Activated B cell treated with CpG ODN at 0.5 μM for 24 hours (primary cell): ENCODE results near the gene PLCB1. TPM values are rescaled to one million over a fixed set of nuclear protein-coding genes. Genes with fewer than 3 reads are reported as not detected.

ENCODE experiments used
- ATAC-seq: fragments of 200-7000 bp; cut with Tn5 transposase; one replicate; pipeline ENCODE4 v1.10.0; 2021; ENCODE audit warnings: low read depth, mild to moderate bottlenecking, moderate library complexity
- CTCF ChIA-PET: fragments of 350-600 bp; sonication (Branson Sonifier 250); formaldehyde crosslinking; loops from one replicate; lab custom pipeline; 2021; ENCODE audit warnings: antibody characterized with exemption; lab: Charles Lee
- POLR2A ChIA-PET: fragments of 350-600 bp; sonication (Branson Sonifier 250); formaldehyde crosslinking; loops from one replicate; lab custom pipeline; 2021; ENCODE audit warnings: antibody characterized with exemption; lab: Charles Lee
- DNase-seq: peaks from one replicate; pipeline ENCODE4 v3.0.0; 2022
- H3K27ac Mint-ChIP-seq: one replicate; pipeline ENCODE4 v1.8.0; 2020; ENCODE audit warnings: mixed read lengths
- H3K27me3 Mint-ChIP-seq: one replicate; pipeline ENCODE4 v1.8.0; 2021; ENCODE audit warnings: mixed read lengths
- H3K36me3 Mint-ChIP-seq: one replicate; pipeline ENCODE4 v1.8.0; 2021; ENCODE audit warnings: low read depth, mixed read lengths
- H3K4me1 Mint-ChIP-seq: one replicate; pipeline ENCODE4 v1.8.0; 2021; ENCODE audit warnings: mixed read lengths
- H3K4me3 Mint-ChIP-seq: one replicate; pipeline ENCODE4 v1.8.0; 2020; ENCODE audit warnings: mild to moderate bottlenecking, mixed read lengths
- H3K9me3 Mint-ChIP-seq: one replicate; pipeline ENCODE4 v1.8.0; 2020; ENCODE audit warnings: mixed read lengths
- intact Hi-C: fragments of 100-400 bp; cut with micrococcal nuclease; formaldehyde crosslinking; loops from one replicate; pipeline ENCODE4 v1.15.1; 2024
- total RNA-seq: library from RNA; stranded (reverse); gene quantifications from 2 replicates; pipeline ENCODE4 v1.2.3, GENCODE V29; 2022
- TF ChIP-seq, protein P1 (sequence below): fragments of 200-600 bp; IDR thresholded peaks from one replicate; pipeline ENCODE4 v1.8.0; 2022; ENCODE audit warnings: antibody characterized with exemption, mild to moderate bottlenecking

Gene PLCB1
- total RNA-seq, 1 donor from 2014 or later = 0.86 TPM

DNA sequence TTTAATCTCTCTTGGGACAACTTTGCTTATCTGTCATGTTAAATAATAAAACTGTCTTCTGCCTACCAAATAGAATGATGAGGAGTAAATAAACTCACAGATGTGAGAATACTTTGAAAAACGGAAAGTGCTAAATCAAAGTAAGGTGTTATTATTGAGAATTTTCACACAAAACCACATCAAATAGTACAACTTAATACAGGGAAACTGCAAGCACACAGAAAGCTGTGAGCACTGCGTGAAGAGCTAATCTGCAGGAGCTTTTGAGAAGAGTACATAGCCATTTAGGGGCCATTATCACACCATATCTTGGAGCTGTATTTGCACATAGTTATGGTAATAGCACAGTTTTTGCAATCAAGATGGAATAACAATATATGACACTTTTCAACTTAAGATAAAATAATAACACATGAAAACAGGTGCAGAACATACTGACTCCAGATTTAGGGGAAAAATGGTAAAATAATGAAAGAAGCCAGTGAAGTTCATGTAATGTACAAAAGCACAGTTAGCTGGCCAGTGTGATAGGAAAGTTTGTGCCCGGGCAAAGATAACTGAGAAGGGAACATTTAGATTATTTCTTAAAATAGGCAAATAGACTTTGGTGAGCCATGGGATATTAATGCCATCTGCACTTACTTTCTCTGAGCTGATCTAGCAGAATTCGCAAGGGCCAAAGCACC is 538.3 kb downstream of the PLCB1 start:
- Mint-ChIP-seq H3K4me3 (no peak overlapping the region), H3K4me1 (no peaks in the 10 kb centered on the region), H3K9me3 (no peaks in the 10 kb centered on the region), H3K27ac (no peak overlapping the region), H3K36me3 (no peaks in the 10 kb centered on the region), H3K27me3 (no peaks in the 10 kb centered on the region)
- TF ChIP-seq, protein P1, sequence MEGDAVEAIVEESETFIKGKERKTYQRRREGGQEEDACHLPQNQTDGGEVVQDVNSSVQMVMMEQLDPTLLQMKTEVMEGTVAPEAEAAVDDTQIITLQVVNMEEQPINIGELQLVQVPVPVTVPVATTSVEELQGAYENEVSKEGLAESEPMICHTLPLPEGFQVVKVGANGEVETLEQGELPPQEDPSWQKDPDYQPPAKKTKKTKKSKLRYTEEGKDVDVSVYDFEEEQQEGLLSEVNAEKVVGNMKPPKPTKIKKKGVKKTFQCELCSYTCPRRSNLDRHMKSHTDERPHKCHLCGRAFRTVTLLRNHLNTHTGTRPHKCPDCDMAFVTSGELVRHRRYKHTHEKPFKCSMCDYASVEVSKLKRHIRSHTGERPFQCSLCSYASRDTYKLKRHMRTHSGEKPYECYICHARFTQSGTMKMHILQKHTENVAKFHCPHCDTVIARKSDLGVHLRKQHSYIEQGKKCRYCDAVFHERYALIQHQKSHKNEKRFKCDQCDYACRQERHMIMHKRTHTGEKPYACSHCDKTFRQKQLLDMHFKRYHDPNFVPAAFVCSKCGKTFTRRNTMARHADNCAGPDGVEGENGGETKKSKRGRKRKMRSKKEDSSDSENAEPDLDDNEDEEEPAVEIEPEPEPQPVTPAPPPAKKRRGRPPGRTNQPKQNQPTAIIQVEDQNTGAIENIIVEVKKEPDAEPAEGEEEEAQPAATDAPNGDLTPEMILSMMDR = no peak
- intact Hi-C loops = no loop called here
- ChIA-PET CTCF (no interaction called here), POLR2A (no interaction called here)
- ATAC-seq = no peak
- DNase-seq = no peak

DNA sequence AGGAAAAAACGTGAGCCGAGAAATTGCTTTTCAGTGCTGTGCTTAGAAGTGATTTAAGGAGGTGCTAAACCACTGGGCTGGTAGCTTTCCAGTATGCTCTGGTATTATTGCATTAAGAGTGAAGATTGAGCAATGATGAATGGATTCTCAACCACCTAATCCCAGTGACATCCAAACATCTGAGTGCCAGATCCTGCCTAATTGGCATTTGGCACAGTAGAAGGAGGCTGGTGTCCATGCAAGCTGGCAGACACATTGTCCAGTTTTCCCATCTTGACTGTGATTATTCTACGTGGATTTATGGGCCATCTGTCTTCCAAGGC is 538.8 kb downstream of the PLCB1 start:
- H3K9me3 Mint-ChIP-seq = no peaks in the 10 kb centered on the region
- ChIA-PET CTCF (no interaction called here), POLR2A (no interaction called here)
- no peaks in the 10 kb centered on the region for H3K4me1 Mint-ChIP-seq
- DNase-seq (no peak), ATAC-seq (no peak)
- TF ChIP-seq, protein P1 = no peak
- no peaks in the 10 kb centered on the region for H3K36me3 Mint-ChIP-seq
- H3K4me3 Mint-ChIP-seq = no peak overlapping the region
- no peak overlapping the region for H3K27ac Mint-ChIP-seq
- intact Hi-C loops = no loop called here
- H3K27me3 Mint-ChIP-seq = no peaks in the 10 kb centered on the region

DNA sequence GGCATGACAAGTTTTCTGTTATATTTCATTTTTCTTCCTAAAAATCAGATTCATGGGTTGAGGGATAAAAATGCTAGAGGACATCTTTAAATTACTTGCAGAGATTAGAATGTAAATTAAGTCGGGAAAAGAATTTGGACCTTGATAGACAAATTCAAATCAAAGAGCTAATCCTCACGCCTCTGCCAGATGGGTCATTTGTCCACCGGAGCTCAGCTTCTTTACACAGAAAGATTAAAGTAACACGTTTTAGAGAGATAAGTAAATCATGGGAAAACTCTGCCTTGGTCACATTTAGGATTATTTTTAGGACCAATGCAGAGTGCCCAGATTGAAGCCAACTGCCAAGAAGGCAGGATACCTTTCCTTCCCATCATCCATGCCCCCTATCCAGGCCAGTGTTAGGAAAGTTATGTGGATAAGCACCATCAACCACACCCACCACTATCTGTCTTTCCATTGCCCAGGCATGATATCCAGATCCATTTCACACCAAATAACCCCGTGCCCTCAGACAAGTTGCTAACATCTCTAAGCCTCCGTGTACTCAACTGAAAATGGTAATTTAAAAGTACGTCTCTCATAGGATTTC is 539.4 kb downstream of the PLCB1 start:
- Mint-ChIP-seq H3K4me3 (no peak overlapping the region), H3K36me3 (no peaks in the 10 kb centered on the region), H3K27ac (no peak overlapping the region), H3K9me3 (no peaks in the 10 kb centered on the region), H3K27me3 (no peaks in the 10 kb centered on the region), H3K4me1 (no peaks in the 10 kb centered on the region)
- TF ChIP-seq, protein P1 = no peak
- ATAC-seq (no peak), DNase-seq (no peak)
- ChIA-PET CTCF (no interaction called here), POLR2A (no interaction called here)
- intact Hi-C loops = no loop called here

DNA sequence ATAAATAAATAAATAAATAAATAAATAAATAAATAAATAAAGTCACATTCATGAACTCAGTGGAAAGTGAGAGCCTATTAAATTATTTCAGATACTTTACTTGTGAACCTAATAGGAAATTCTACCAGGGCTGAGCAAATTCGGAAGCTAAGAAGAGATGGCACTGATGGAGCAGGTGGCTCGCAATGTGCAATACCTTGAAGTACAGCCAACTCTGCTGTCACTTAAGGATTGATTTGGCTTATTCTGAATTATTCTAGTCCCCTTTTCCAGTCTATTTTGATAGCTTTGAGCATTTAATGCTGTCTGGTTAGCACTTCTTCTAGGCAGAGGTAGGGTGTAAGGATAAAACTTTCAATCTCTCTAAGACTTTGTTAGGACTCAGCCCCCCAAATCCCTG is 541.0 kb downstream of the PLCB1 start:
- Mint-ChIP-seq H3K9me3 (no peaks in the 10 kb centered on the region), H3K27ac (no peak overlapping the region), H3K36me3 (no peaks in the 10 kb centered on the region), H3K4me1 (no peaks in the 10 kb centered on the region), H3K4me3 (no peak overlapping the region), H3K27me3 (no peaks in the 10 kb centered on the region)
- ChIA-PET POLR2A (no interaction called here), CTCF (no interaction called here)
- intact Hi-C loops = no loop called here
- ATAC-seq (no peak), DNase-seq (no peak)
- TF ChIP-seq, protein P1 = no peak

DNA sequence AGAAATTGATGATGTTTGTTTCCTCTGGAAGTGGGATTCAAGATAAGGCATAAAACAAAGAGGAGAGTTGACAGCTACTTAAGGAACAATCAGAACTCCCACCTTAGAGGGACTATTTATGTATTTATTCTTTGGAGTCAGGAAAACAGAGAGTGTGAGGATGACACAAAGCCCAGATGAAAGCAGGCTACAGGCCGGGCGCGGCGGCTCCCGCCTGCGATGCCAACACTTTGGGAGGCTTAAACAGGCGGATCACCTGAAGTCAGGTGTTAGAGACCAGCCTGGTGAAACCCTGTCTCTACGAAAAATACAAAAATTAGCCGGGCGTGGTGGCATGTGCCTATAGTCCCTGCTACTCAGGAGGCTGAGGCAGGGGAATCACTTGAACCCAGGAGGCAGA is 543.8 kb downstream of the PLCB1 start:
- ATAC-seq (no peak), DNase-seq (no peak)
- ChIA-PET CTCF (no interaction called here), POLR2A (no interaction called here)
- Mint-ChIP-seq H3K27ac (no peak overlapping the region), H3K9me3 (no peaks in the 10 kb centered on the region), H3K27me3 (no peaks in the 10 kb centered on the region), H3K4me1 (no peaks in the 10 kb centered on the region), H3K4me3 (no peak overlapping the region), H3K36me3 (no peaks in the 10 kb centered on the region)
- intact Hi-C loops = no loop called here
- TF ChIP-seq, protein P1 = no peak
